ENCODE measurements around the gene TFB2M.
"Not testable (repeated sequence)": the region's sequence is repeated elsewhere in the genome, so short reads cannot be mapped to it uniquely, and the experiment has no call there.

Gene TFB2M

GRCh38 chr1:246582301-246583055 lies 16.4 kb upstream of the TFB2M start:
- no peak for DNase-seq

GRCh38 chr1:246580497-246581370 lies 14.7 kb upstream of the TFB2M start:
- DNase-seq = no peak

- DNase-seq = no peak
Measured at GRCh38 chr1:246579818-246580217, 13.8 kb upstream of the TFB2M start.

GRCh38 chr1:246577720-246578106 lies 11.7 kb upstream of the TFB2M start:
- DNase-seq = no peak

- no peak for DNase-seq
Measured at GRCh38 chr1:246577082-246577719, 11.1 kb upstream of the TFB2M start.

GRCh38 chr1:246576709-246577032 lies 10.6 kb upstream of the TFB2M start:
- no peak for DNase-seq

GRCh38 chr1:246573491-246573890 lies 7.4 kb upstream of the TFB2M start:
- DNase-seq = no peak

- DNase-seq = no peak
Measured at GRCh38 chr1:246572785-246573184, 6.7 kb upstream of the TFB2M start.

- no peak for DNase-seq
Measured at GRCh38 chr1:246571953-246572352, 5.9 kb upstream of the TFB2M start.

- DNase-seq = peak; percentile 27
Measured at GRCh38 chr1:246571309-246571708, 5.2 kb upstream of the TFB2M start.

GRCh38 chr1:246569248-246570238 lies 3.5 kb upstream of the TFB2M start:
- peak; percentile 65 for DNase-seq

GRCh38 chr1:246567646-246568235 lies 1.7 kb upstream of the TFB2M start:
- DNase-seq = no peak

GRCh38 chr1:246566813-246567645 lies 968 bp upstream of the TFB2M start:
- DNase-seq = no peak

- no peak for DNase-seq
Measured at GRCh38 chr1:246565751-246566127, 322 bp downstream of the TFB2M start.

- DNase-seq = no peak
Measured at GRCh38 chr1:246564839-246565750, 966 bp downstream of the TFB2M start.

- not testable (repeated sequence) for DNase-seq
Measured at GRCh38 chr1:246560833-246561232, 5.2 kb downstream of the TFB2M start.

- DNase-seq = no peak
Measured at GRCh38 chr1:246559310-246559709, 6.8 kb downstream of the TFB2M start.

GRCh38 chr1:246558041-246558440 lies 8.0 kb downstream of the TFB2M start:
- no peak for DNase-seq

- no peak for DNase-seq
Measured at GRCh38 chr1:246554201-246554600, 11.9 kb downstream of the TFB2M start.

GRCh38 chr1:246552110-246552509 lies 14.0 kb downstream of the TFB2M start:
- no peak for DNase-seq

All from central memory CD4-positive, alpha-beta T cell (primary cell).